Uterus (tissue), 4 donors: ENCODE data around the gene ACSF3. TPM values are rescaled to one million over a fixed set of nuclear protein-coding genes. Genes with fewer than 3 reads are reported as not detected.

Experiments
- DNase-seq, 2 donors: peaks; one replicate each; pipeline ENCODE4 v3.0.0-alpha.2; 2019 to 2020
- H3K27ac ChIP-seq, 2 donors: fragments of 200-600 bp; sonication (generic); 1 replicate in 1 of 2; 2 replicates in 1 of 2; pipeline ENCODE4 v1.5.1; 2016 to 2018
- H3K27me3 ChIP-seq, 2 donors: fragments of 200-600 bp; sonication (generic); one replicate each; pipeline ENCODE4 v1.5.1; 2018 to 2019; ENCODE audit warnings: control low read depth in 1 of 2
- H3K36me3 ChIP-seq, 2 donors: fragments of 200-600 bp; sonication (generic); one replicate each; pipeline ENCODE4 v1.5.1; 2019; ENCODE audit warnings: control low read depth in 1 of 2
- H3K4me1 ChIP-seq, 2 donors: fragments of 200-600 bp; sonication (generic); one replicate each; pipeline ENCODE4 v1.5.1; 2018 to 2019; ENCODE audit warnings: control low read depth in 1 of 2
- H3K4me3 ChIP-seq, 2 donors: fragments of 200-600 bp; sonication (generic); 1 replicate in 1 of 2; 2 replicates in 1 of 2; pipeline ENCODE4 v1.5.1; 2018 to 2019; ENCODE audit warnings: mild to moderate bottlenecking in 1 of 2
- H3K9me3 ChIP-seq, 2 donors: fragments of 200-600 bp; sonication (generic); one replicate each; pipeline ENCODE4 v1.5.1; 2019; ENCODE audit warnings: control low read depth in 1 of 2
- POLR2A ChIP-seq, 2 donors: fragments of 450-650 bp; IDR thresholded peaks; one replicate each; pipeline ENCODE4 v1.6.1; 2016; ENCODE audit warnings: antibody characterized with exemption in 2 of 2, mild to moderate bottlenecking in 1 of 2, moderate library complexity in 1 of 2
- intact Hi-C: fragments of 100-400 bp; cut with DNase I; formaldehyde crosslinking; loops from one replicate; pipeline ENCODE4 v1.15.1; 2023; ENCODE audit warnings: low total_unique reads
- total RNA-seq, 4 donors: library from RNA; depleted of rRNA in 3 of 4; stranded (reverse); fragments of >200 nt in 3 of 4; gene quantifications; one replicate each; pipeline versions ENCODE4 v1.1.0 to v1.2.4, GENCODE V29; 2014 to 2023
- TF ChIP-seq, protein P1 (sequence below), 4 experiments: fragments of 200-600 bp in 2 of 4; fragments of 450-650 bp in 2 of 4; sonication (generic) in 2 of 4; IDR thresholded peaks; one replicate each; pipeline ENCODE4 v1.5.1; 2016 to 2019; ENCODE audit warnings: antibody characterized with exemption in 4 of 4, mild to moderate bottlenecking in 2 of 4, moderate library complexity in 1 of 4
- donor health status: DM: yes; HTN: yes; CAD: no.

The ACSF3 gene
- total RNA-seq, 4 donors from 2014 or later = 7.4 to 39.0 (median 18.2) TPM

DNA sequence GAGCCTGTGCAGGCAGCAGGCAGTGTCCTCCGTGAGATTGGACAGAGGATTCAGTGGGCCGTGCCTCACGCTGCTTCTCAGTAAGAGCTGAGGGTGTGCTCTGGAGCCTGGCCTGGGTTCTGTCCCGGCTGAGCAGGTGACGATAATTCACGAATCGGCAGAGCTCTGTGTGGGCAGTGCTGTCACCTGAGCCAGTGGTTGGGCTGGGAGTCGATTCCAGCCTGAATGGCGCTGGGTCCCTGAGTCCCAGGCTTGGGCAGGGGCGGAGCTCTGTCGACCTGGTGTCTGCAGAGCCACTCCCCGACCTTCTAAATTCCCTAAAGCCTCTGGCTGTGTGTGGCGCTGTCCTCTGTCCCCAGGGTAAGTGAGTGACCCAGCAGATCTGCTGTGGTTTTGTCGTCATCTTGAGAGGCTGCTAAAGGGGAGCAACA lies 8.4 kb downstream of the ACSF3 start:
- no peak for DNase-seq
- TF ChIP-seq, protein P1, sequence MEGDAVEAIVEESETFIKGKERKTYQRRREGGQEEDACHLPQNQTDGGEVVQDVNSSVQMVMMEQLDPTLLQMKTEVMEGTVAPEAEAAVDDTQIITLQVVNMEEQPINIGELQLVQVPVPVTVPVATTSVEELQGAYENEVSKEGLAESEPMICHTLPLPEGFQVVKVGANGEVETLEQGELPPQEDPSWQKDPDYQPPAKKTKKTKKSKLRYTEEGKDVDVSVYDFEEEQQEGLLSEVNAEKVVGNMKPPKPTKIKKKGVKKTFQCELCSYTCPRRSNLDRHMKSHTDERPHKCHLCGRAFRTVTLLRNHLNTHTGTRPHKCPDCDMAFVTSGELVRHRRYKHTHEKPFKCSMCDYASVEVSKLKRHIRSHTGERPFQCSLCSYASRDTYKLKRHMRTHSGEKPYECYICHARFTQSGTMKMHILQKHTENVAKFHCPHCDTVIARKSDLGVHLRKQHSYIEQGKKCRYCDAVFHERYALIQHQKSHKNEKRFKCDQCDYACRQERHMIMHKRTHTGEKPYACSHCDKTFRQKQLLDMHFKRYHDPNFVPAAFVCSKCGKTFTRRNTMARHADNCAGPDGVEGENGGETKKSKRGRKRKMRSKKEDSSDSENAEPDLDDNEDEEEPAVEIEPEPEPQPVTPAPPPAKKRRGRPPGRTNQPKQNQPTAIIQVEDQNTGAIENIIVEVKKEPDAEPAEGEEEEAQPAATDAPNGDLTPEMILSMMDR (IDR thresholded peaks at IDR 0.05) = no peak
- TF ChIP-seq POLR2A (IDR thresholded peaks at IDR 0.05) = no peak
- intact Hi-C loops = no loop called here
- Histone ChIP-seq H3K36me3 (no peaks in the 10 kb centered on the region), H3K4me1 (no peaks in the 10 kb centered on the region), H3K9me3 (no peaks in the 10 kb centered on the region), H3K27me3 (no peaks in the 10 kb centered on the region), H3K27ac (no peak overlapping the region), H3K4me3 (no peak overlapping the region)

- H3K36me3 ChIP-seq = no peaks in the 10 kb centered on the region
- no peak for DNase-seq
- intact Hi-C loops = no loop called here
- H3K9me3 ChIP-seq = no peaks in the 10 kb centered on the region
- H3K4me1 ChIP-seq = no peaks in the 10 kb centered on the region
- no peaks in the 10 kb centered on the region for H3K27me3 ChIP-seq
- TF ChIP-seq POLR2A (IDR thresholded peaks at IDR 0.05) = no peak
- TF ChIP-seq, protein P1 (IDR thresholded peaks at IDR 0.05) = no peak
- H3K27ac ChIP-seq = no peak overlapping the region
- H3K4me3 ChIP-seq = no peak overlapping the region
These were observed 8.9 kb downstream of the ACSF3 start for GRCh38 chr16:89102481-89103073.

DNA sequence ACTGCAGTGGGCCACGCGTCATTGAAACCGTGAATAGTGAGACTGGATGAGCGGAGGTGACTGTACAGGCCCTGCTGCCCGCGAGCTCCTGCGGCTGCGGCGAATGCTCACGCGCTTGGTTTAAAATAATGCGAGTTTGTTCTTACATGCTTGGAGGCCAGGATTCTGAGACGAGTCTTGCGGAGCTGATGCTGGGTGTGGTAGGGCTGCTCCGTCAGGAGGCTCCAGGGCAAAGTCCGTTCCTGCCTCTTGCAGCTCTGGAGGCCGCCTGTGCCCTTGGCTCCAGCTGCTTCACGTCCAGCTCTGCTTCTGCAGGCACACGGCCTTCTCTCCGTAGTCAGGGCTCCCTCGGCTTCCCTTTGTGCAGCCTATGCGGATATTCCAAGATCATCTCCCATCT lies 9.5 kb downstream of the ACSF3 start:
- H3K4me1 ChIP-seq = no peaks in the 10 kb centered on the region
- no peak overlapping the region for H3K27ac ChIP-seq
- DNase-seq = no peak
- H3K36me3 ChIP-seq = no peaks in the 10 kb centered on the region
- H3K27me3 ChIP-seq = no peaks in the 10 kb centered on the region
- no peak for TF ChIP-seq POLR2A (IDR thresholded peaks at IDR 0.05)
- TF ChIP-seq, protein P1 (IDR thresholded peaks at IDR 0.05) = no peak
- no peaks in the 10 kb centered on the region for H3K9me3 ChIP-seq
- intact Hi-C loops = no loop called here
- no peak overlapping the region for H3K4me3 ChIP-seq

GRCh38 chr16:89103781-89104180 lies 10.1 kb downstream of the ACSF3 start:
- intact Hi-C loops = no loop called here
- no peaks in the 10 kb centered on the region for H3K9me3 ChIP-seq
- H3K4me1 ChIP-seq = no peaks in the 10 kb centered on the region
- no peaks in the 10 kb centered on the region for H3K36me3 ChIP-seq
- no peak for DNase-seq
- H3K4me3 ChIP-seq = no peak overlapping the region
- H3K27me3 ChIP-seq = no peaks in the 10 kb centered on the region
- TF ChIP-seq POLR2A (IDR thresholded peaks at IDR 0.05) = no peak
- TF ChIP-seq, protein P1 (IDR thresholded peaks at IDR 0.05) = no peak
- H3K27ac ChIP-seq = no peak overlapping the region

DNA sequence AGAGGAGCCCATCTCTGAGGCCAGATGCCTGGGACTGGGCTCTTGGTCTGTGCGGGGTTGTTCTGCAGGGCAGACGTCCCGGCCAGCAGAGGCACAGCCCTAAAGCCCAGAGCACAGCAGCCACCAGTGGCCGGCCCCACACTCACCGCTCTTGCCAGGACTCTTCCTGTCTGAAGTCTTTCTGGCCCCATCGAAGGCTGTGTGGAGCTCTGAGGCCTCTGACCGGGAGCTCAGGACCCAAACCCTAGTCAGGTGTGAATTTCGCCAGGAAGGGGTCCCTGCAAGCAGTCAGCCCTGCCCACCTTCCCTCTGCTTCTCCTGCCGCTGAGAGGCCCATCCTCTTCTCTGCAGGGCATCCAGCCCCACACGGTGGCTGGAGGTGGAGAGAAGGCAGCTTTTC lies 10.7 kb downstream of the ACSF3 start:
- TF ChIP-seq, protein P1 (IDR thresholded peaks at IDR 0.05) = no peak
- TF ChIP-seq POLR2A (IDR thresholded peaks at IDR 0.05) = no peak
- Histone ChIP-seq H3K4me3 (no peak overlapping the region), H3K27me3 (no peaks in the 10 kb centered on the region), H3K9me3 (no peaks in the 10 kb centered on the region), H3K27ac (no peak overlapping the region), H3K4me1 (no peaks in the 10 kb centered on the region), H3K36me3 (no peaks in the 10 kb centered on the region)
- DNase-seq = no peak
- intact Hi-C loops = no loop called here
